ENCODE data around the gene GRM1.

GRM1 gene

GRCh38 chr6:146460941-146461340, 432.1 kb downstream of the GRM1 start:
- TF ChIP-seq CTCF (IDR thresholded peaks at IDR 0.05; ENCODE audit: poor library complexity, severe bottlenecking) = no peak
- no peak overlapping the region for H3K27ac ChIP-seq (ENCODE audit: poor library complexity, severe bottlenecking)
- H3K4me1 ChIP-seq (ENCODE audit: insufficient read depth, poor library complexity, severe bottlenecking) = no peaks in the 10 kb centered on the region
- no peak overlapping the region for H3K4me3 ChIP-seq (ENCODE audit: severe bottlenecking)
- DNase-seq (ENCODE audit: low spot score) = no peak
- H3K9me3 ChIP-seq (ENCODE audit: severe bottlenecking) = no peaks in the 10 kb centered on the region
- H3K36me3 ChIP-seq (ENCODE audit: low read depth) = no peaks in the 10 kb centered on the region
- ATAC-seq (ENCODE audit: low read depth) = no peak
- H3K27me3 ChIP-seq (ENCODE audit: insufficient read depth, poor library complexity, severe bottlenecking) = peaks cover 8% of the 10 kb centered on the region

DNA sequence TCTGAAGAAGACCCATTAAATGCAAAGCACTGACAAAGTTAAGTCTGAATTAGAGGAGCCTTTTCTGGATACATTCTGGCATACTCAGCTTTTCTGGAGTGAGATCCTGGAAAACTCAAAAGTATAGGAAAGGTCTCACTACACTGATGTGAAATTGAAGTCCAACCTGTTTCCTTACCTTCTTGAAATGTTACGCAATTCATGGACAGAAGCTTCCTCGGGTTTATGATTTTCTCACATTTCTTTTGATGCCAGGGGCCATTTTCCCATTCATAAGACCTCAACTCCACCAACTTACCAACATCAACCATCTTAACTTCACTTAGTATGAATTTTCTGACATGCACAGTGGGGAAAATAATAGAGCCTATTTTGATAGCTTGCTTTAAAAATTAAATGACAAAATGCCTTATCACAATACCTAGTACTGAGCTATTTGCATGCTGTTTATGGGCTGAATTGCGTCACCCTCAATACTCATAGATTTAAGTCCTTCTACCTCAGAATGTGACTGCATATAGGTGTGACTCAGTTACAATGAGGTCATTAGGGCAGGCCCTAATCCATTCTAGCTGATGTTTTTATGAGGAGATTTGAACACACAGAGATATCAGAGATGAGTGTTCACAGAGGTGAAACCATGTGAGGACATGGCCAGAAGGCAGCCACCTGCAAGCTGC, 441.4 kb downstream of the GRM1 start:
- peaks cover 10% of the 10 kb centered on the region for H3K27me3 ChIP-seq (ENCODE audit: insufficient read depth, poor library complexity, severe bottlenecking)
- no peak overlapping the region for H3K27ac ChIP-seq (ENCODE audit: poor library complexity, severe bottlenecking)
- no peaks in the 10 kb centered on the region for H3K4me1 ChIP-seq (ENCODE audit: insufficient read depth, poor library complexity, severe bottlenecking)
- no peak; the same call in 2 of the 3 replicates for ATAC-seq (ENCODE audit: low read depth)
- H3K36me3 ChIP-seq (ENCODE audit: low read depth) = no peaks in the 10 kb centered on the region
- DNase-seq (ENCODE audit: low spot score) = no peak
- no peak for TF ChIP-seq CTCF (IDR thresholded peaks at IDR 0.05; ENCODE audit: poor library complexity, severe bottlenecking)
- H3K9me3 ChIP-seq (ENCODE audit: severe bottlenecking) = no peaks in the 10 kb centered on the region
- H3K4me3 ChIP-seq (ENCODE audit: severe bottlenecking) = no peak overlapping the region

DNA sequence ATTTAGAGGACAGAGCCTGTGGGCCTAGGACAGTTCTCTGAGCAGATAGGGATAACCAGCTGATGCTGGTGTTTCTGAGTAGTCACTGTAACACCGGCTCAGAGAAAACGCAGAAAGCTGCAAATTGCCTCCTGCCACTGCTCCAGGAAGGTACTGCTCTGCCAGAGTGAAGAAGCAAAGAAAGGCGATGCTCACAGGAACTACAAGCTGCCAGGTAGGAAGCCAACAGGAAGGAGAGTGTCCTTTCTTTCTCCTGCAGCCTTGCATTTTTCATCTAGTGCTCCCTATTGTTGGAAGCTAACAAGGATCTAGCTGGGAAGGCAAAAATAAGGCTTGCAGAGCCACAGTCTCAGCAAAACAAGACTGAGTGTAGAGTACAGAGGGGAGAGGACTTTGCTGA, 444.1 kb downstream of the GRM1 start:
- H3K4me1 ChIP-seq (ENCODE audit: insufficient read depth, poor library complexity, severe bottlenecking) = no peaks in the 10 kb centered on the region
- no peak for ATAC-seq (ENCODE audit: low read depth)
- H3K9me3 ChIP-seq (ENCODE audit: severe bottlenecking) = no peaks in the 10 kb centered on the region
- H3K36me3 ChIP-seq (ENCODE audit: low read depth) = no peaks in the 10 kb centered on the region
- DNase-seq (ENCODE audit: low spot score) = no peak
- H3K27me3 ChIP-seq (ENCODE audit: insufficient read depth, poor library complexity, severe bottlenecking) = no peaks in the 10 kb centered on the region
- TF ChIP-seq CTCF (IDR thresholded peaks at IDR 0.05; ENCODE audit: poor library complexity, severe bottlenecking) = no peak
- no peak overlapping the region for H3K4me3 ChIP-seq (ENCODE audit: severe bottlenecking)
- H3K27ac ChIP-seq (ENCODE audit: poor library complexity, severe bottlenecking) = no peak overlapping the region

DNA sequence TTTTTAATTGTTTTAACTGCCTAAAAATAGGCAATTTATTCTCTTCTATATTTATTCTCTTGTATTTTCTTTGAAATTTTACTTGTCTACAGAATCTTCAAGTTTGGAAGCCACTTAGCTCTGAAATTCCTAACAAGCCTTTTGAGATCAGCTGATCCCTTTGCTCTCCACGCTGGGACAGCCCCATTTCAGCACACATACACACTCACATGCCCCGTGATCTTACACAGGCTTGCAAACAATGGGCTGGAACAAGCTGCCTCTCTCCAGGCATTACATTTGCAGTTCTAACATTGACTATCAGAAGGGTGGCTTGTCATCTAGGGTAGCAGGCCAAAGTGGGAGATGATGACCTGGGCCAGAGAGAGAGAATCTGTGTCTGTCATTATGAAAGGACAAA, 452.7 kb downstream of the GRM1 start:
- no peak for DNase-seq (ENCODE audit: low spot score)
- ATAC-seq (ENCODE audit: low read depth) = no peak
- Histone ChIP-seq H3K4me1 (ENCODE audit: insufficient read depth, poor library complexity, severe bottlenecking) (no peaks in the 10 kb centered on the region), H3K27me3 (ENCODE audit: insufficient read depth, poor library complexity, severe bottlenecking) (no peaks in the 10 kb centered on the region), H3K27ac (ENCODE audit: poor library complexity, severe bottlenecking) (no peak overlapping the region), H3K36me3 (ENCODE audit: low read depth) (no peaks in the 10 kb centered on the region), H3K4me3 (ENCODE audit: severe bottlenecking) (no peak overlapping the region), H3K9me3 (ENCODE audit: severe bottlenecking) (no peaks in the 10 kb centered on the region)
- no peak for TF ChIP-seq CTCF (IDR thresholded peaks at IDR 0.05; ENCODE audit: poor library complexity, severe bottlenecking)

- Histone ChIP-seq H3K4me1 (ENCODE audit: insufficient read depth, poor library complexity, severe bottlenecking) (no peaks in the 10 kb centered on the region), H3K36me3 (ENCODE audit: low read depth) (no peaks in the 10 kb centered on the region), H3K9me3 (ENCODE audit: severe bottlenecking) (no peaks in the 10 kb centered on the region), H3K4me3 (ENCODE audit: severe bottlenecking) (no peak overlapping the region), H3K27ac (ENCODE audit: poor library complexity, severe bottlenecking) (no peak overlapping the region), H3K27me3 (ENCODE audit: insufficient read depth, poor library complexity, severe bottlenecking) (no peaks in the 10 kb centered on the region)
- TF ChIP-seq CTCF (IDR thresholded peaks at IDR 0.05; ENCODE audit: poor library complexity, severe bottlenecking) = no peak
- ATAC-seq (ENCODE audit: low read depth) (no peak), DNase-seq (ENCODE audit: low spot score) (no peak)
Measured at GRCh38 chr6:146484411-146484810, 455.5 kb downstream of the GRM1 start.

All from RWPE2 (cell line).